Endodermal cell (in vitro differentiated cells): Measurements from ENCODE around the gene ZFYVE21. TPM values are rescaled to one million over a fixed set of nuclear protein-coding genes. Genes with fewer than 3 reads are reported as not detected.
"Not testable (repeated sequence)": the region's sequence is repeated elsewhere in the genome, so short reads cannot be mapped to it uniquely, and the experiment has no call there.

Experiments
- DNase-seq: peaks from one replicate; pipeline ENCODE4 v3.0.0-alpha.2; 2017
- H3K27ac ChIP-seq: 2 replicates; pipeline ENCODE4 v1.5.1; 2013; ENCODE audit warnings: mild to moderate bottlenecking, low read depth, low read length, moderate library complexity
- H3K27me3 ChIP-seq: 2 replicates; pipeline ENCODE4 v1.6.1; 2013; ENCODE audit warnings: mild to moderate bottlenecking, low read length, moderate library complexity; ENCODE audit not compliant: insufficient read depth, control insufficient read depth, poor library complexity, severe bottlenecking
- H3K36me3 ChIP-seq: 2 replicates; pipeline ENCODE4 v1.7.0; 2013; ENCODE audit warnings: mild to moderate bottlenecking, low read length, moderate library complexity; ENCODE audit not compliant: control insufficient read depth, insufficient read depth
- H3K4me1 ChIP-seq: one replicate; pipeline ENCODE4 v1.7.0; 2013; ENCODE audit warnings: low read length; ENCODE audit not compliant: control insufficient read depth, insufficient read depth
- H3K4me3 ChIP-seq: 2 replicates; pipeline ENCODE4 v1.5.1; 2013; ENCODE audit warnings: mild to moderate bottlenecking, low read length, moderate library complexity
- H3K9ac ChIP-seq: 2 replicates; pipeline ENCODE4 v1.6.1; 2013; ENCODE audit warnings: mild to moderate bottlenecking, low read length, moderate library complexity; ENCODE audit not compliant: poor library complexity, severe bottlenecking; ENCODE audit errors: extremely low read depth
- H3K9me3 ChIP-seq: 2 replicates; pipeline ENCODE4 v1.6.1; 2013; ENCODE audit warnings: mild to moderate bottlenecking, low read length, moderate library complexity; ENCODE audit not compliant: control insufficient read depth
- H3K27ac Mint-ChIP-seq: 2 replicates; pipeline ENCODE4 v1.8.0; 2020; ENCODE audit warnings: mixed read lengths
- H3K27me3 Mint-ChIP-seq: 2 replicates; pipeline ENCODE4 v1.8.0; 2021; ENCODE audit warnings: mild to moderate bottlenecking, mixed read lengths; ENCODE audit not compliant: insufficient read depth
- H3K36me3 Mint-ChIP-seq: 2 replicates; pipeline ENCODE4 v1.8.0; 2020; ENCODE audit warnings: low read depth, mixed read lengths
- H3K4me1 Mint-ChIP-seq: 2 replicates; pipeline ENCODE4 v1.8.0; 2020; ENCODE audit warnings: mixed read lengths
- H3K4me3 Mint-ChIP-seq: 2 replicates; pipeline ENCODE4 v1.8.0; 2020; ENCODE audit warnings: mild to moderate bottlenecking, moderate library complexity, mixed read lengths
- H3K9me3 Mint-ChIP-seq: 2 replicates; pipeline ENCODE4 v1.8.0; 2020; ENCODE audit warnings: mild to moderate bottlenecking, mixed read lengths
- CTCF ChIP-seq: fragments of 200-600 bp; sonication (generic); conservative IDR thresholded peaks from 2 replicates; pipeline ENCODE4 v1.5.0; 2021; ENCODE audit warnings: antibody characterized with exemption, mild to moderate bottlenecking
- WGBS, 2 experiments: methylation state at CpG; one replicate each; pipeline versions ENCODE4 v1.1.5 to v1.1.7; 2013; ENCODE audit warnings: missing lambda C conversion rate in 2 of 2, mixed read lengths in 1 of 2; ENCODE audit not compliant: insufficient coverage in 1 of 2, insufficient read length in 1 of 2; 5-methylcytosine and 5-hydroxymethylcytosine counted together
- total RNA-seq, 2 donors: library from RNA; stranded (reverse); fragmentation: NEBNext Ultra II Directional in 1 of 2; extraction: Animal tissue kit (Norgen Biotek cat#: 25700) in 1 of 2; gene quantifications; 2 replicates in 1 of 2; 3 replicates in 1 of 2; pipeline ENCODE4 v1.2.1, GENCODE V29; 2021

ZFYVE21 gene
- total RNA-seq, 2 donors from 2014 or later: 42.5 to 55.6 TPM

- DNase-seq: no peak
- no peak overlapping the region for H3K4me3 Mint-ChIP-seq
- Histone ChIP-seq H3K27me3 (no peaks in the 10 kb centered on the region), H3K27ac (no peak overlapping the region), H3K9ac (no peak overlapping the region), H3K4me1 (no peaks in the 10 kb centered on the region), H3K36me3 (peaks cover 89% of the 10 kb centered on the region), H3K9me3 (no peaks in the 10 kb centered on the region), H3K4me3 (no peak overlapping the region)
- no peaks in the 10 kb centered on the region for H3K4me1 Mint-ChIP-seq
- no peaks in the 10 kb centered on the region for H3K27me3 Mint-ChIP-seq
- no peaks in the 10 kb centered on the region for H3K9me3 Mint-ChIP-seq
- H3K36me3 Mint-ChIP-seq: peaks cover 54% of the 10 kb centered on the region
- 96 to 100% methylated on average over 4 to 8 of the region's 8 CpGs for WGBS, 2 experiments
- no peak for TF ChIP-seq CTCF
- peak overlapping the region; percentile 58 for H3K27ac Mint-ChIP-seq
Observed at GRCh38 chr14:103690332-103690731, 25.3 kb upstream of the ZFYVE21 start.

GRCh38 chr14:103691655-103692054, 24.0 kb upstream of the ZFYVE21 start:
- not testable (repeated sequence) for H3K9me3 Mint-ChIP-seq, H3K27me3 Mint-ChIP-seq, DNase-seq, H3K27ac ChIP-seq, H3K27ac Mint-ChIP-seq, H3K4me3 ChIP-seq, H3K4me1 Mint-ChIP-seq, H3K4me3 Mint-ChIP-seq, H3K9me3 ChIP-seq, H3K9ac ChIP-seq, H3K4me1 ChIP-seq, H3K27me3 ChIP-seq
- H3K36me3 ChIP-seq: peaks cover 86% of the 10 kb centered on the region
- H3K36me3 Mint-ChIP-seq: peaks cover 56% of the 10 kb centered on the region
- 95 to 96% methylated on average over 4 to 5 of the region's 5 CpGs for WGBS, 2 experiments

- H3K27ac ChIP-seq: no peak overlapping the region
- peaks cover 52% of the 10 kb centered on the region for H3K36me3 Mint-ChIP-seq
- no peak overlapping the region for H3K4me3 ChIP-seq
- no peaks in the 10 kb centered on the region for H3K9me3 ChIP-seq
- H3K36me3 ChIP-seq: peaks cover 84% of the 10 kb centered on the region
- H3K4me3 Mint-ChIP-seq: no peak overlapping the region
- peaks cover 2% of the 10 kb centered on the region for H3K4me1 Mint-ChIP-seq
- no peaks in the 10 kb centered on the region for H3K27me3 ChIP-seq
- 93 to 96% methylated on average over 14 to 17 of the region's 17 CpGs for WGBS, 2 experiments
- TF ChIP-seq CTCF: no peak
- no peaks in the 10 kb centered on the region for H3K27me3 Mint-ChIP-seq
- no peak for DNase-seq
- no peaks in the 10 kb centered on the region for H3K4me1 ChIP-seq
- H3K27ac Mint-ChIP-seq: no peak overlapping the region
- H3K9ac ChIP-seq: no peak overlapping the region
- no peaks in the 10 kb centered on the region for H3K9me3 Mint-ChIP-seq
Observed at GRCh38 chr14:103692159-103692558, 23.5 kb upstream of the ZFYVE21 start.

GRCh38 chr14:103692871-103693270, 22.7 kb upstream of the ZFYVE21 start:
- no peaks in the 10 kb centered on the region for H3K27me3 Mint-ChIP-seq
- peaks cover 2% of the 10 kb centered on the region for H3K4me1 Mint-ChIP-seq
- no peak for DNase-seq
- no peak overlapping the region for H3K4me3 ChIP-seq
- H3K27ac Mint-ChIP-seq: peak overlapping the region; percentile 52
- no peaks in the 10 kb centered on the region for H3K9me3 ChIP-seq
- no peak overlapping the region for H3K9ac ChIP-seq
- no peak for TF ChIP-seq CTCF
- WGBS, 2 experiments: 93 to 100% methylated on average over 6 to 12 of the region's 12 CpGs
- H3K9me3 Mint-ChIP-seq: no peaks in the 10 kb centered on the region
- H3K27ac ChIP-seq: no peak overlapping the region
- no peaks in the 10 kb centered on the region for H3K27me3 ChIP-seq
- H3K4me1 ChIP-seq: no peaks in the 10 kb centered on the region
- peaks cover 52% of the 10 kb centered on the region for H3K36me3 Mint-ChIP-seq
- H3K36me3 ChIP-seq: peaks cover 85% of the 10 kb centered on the region
- H3K4me3 Mint-ChIP-seq: no peak overlapping the region
